HCT116 (cell line): ENCODE results near the gene CUL9. TPM values are rescaled to one million over a fixed set of nuclear protein-coding genes. Genes with fewer than 3 reads are reported as not detected.

ENCODE experiments used
- ATAC-seq: fragments of 200-7000 bp; cut with Tn5 transposase; 2 replicates; pipeline ENCODE4 v1.9.1; 2020; ENCODE audit warnings: mild to moderate bottlenecking, moderate library complexity
- BruUV-seq: library from RNA; stranded (reverse); fragments of 400-500 nt; replicated peaks from 2 replicates; lab custom pipeline; 2021; lab: Mats Ljungman, UMichigan
- CTCF ChIA-PET: fragments of 300-600 bp; sonication (Branson Sonifier 250); formaldehyde crosslinking; loops from one replicate; lab custom pipeline; 2021; ENCODE audit warnings: antibody characterized with exemption; lab: Charles Lee
- POLR2A ChIA-PET: fragments of 300-600, 350-600 bp; sonication (Branson Sonifier 250); formaldehyde crosslinking; loops from one replicate; lab custom pipeline; 2021; ENCODE audit warnings: antibody characterized with exemption; lab: Charles Lee
- RAD21 ChIA-PET, 2 experiments: fragments of 300-600 bp; sonication (Branson Sonifier 250); formaldehyde crosslinking; loops; one replicate each; lab custom pipeline; 2023; ENCODE audit warnings: low total read pairs in 2 of 2; ENCODE audit not compliant: uncharacterized antibody in 2 of 2, unreplicated experiment in 2 of 2, low non-redundant PET in 1 of 2; lab: Charles Lee
- DNase-seq: peaks from one replicate; pipeline ENCODE4 v3.0.0-alpha.2; 2010; ENCODE audit warnings: low read depth, low spot score
- H2AFZ ChIP-seq: fragments of 200-600 bp; shearing (Covaris generic), sonication (generic); 2 replicates; pipeline ENCODE4 v1.6.1; 2017; ENCODE audit warnings: low read depth, mixed run types, mixed read lengths, antibody characterized with exemption, low read length; ENCODE audit not compliant: poor library complexity, severe bottlenecking
- H3K27ac ChIP-seq: 2 replicates; pipeline ENCODE4 v1.5.1; 2012; ENCODE audit warnings: low read depth, low read length
- H3K27me3 ChIP-seq: fragments of 200-600 bp; sonication (generic); 2 replicates; pipeline ENCODE4 v1.6.1; 2016; ENCODE audit warnings: mixed run types, low read length, mixed read lengths; ENCODE audit not compliant: insufficient read depth
- H3K36me3 ChIP-seq, 2 experiments: fragments of 200-500 bp in 1 of 2; fragments of 200-600 bp in 1 of 2; sonication (Bioruptor generic) in 1 of 2; sonication (generic) in 1 of 2; 2 replicates each; pipeline versions ENCODE4 v1.5.1 to v1.6.1; 2014 to 2016; ENCODE audit warnings: low read length in 2 of 2, inconsistent platforms in 1 of 2, mixed read lengths in 1 of 2, mixed run types in 1 of 2; ENCODE audit not compliant: insufficient read depth in 2 of 2, control insufficient read depth in 1 of 2
- H3K4me1 ChIP-seq, 2 experiments: fragments of 200-600 bp in 1 of 2; sonication (generic) in 1 of 2; 2 replicates each; pipeline versions ENCODE4 v1.5.1 to v1.6.1; 2012 to 2017; ENCODE audit warnings: low read length in 2 of 2, inconsistent platforms in 1 of 2, mild to moderate bottlenecking in 1 of 2, mixed read lengths in 1 of 2, mixed run types in 1 of 2, moderate library complexity in 1 of 2; ENCODE audit not compliant: insufficient read depth in 2 of 2, control insufficient read depth in 1 of 2
- H3K4me2 ChIP-seq: fragments of 200-600 bp; sonication (generic); 2 replicates; pipeline ENCODE4 v1.6.1; 2017; ENCODE audit warnings: mixed run types, low read length, mixed read lengths
- H3K4me3 ChIP-seq, 2 experiments: fragments of 200-600 bp in 1 of 2; sonication (generic) in 1 of 2; replicated peaks in 1 of 2; 2 replicates each; pipeline ENCODE4 v1.5.1; 2011 to 2016; ENCODE audit warnings: low read length in 2 of 2, control low read depth in 1 of 2, low read depth in 1 of 2, mild to moderate bottlenecking in 1 of 2, mixed read lengths in 1 of 2, mixed run types in 1 of 2
- H3K79me2 ChIP-seq: fragments of 200-600 bp; sonication (generic); 2 replicates; pipeline ENCODE4 v1.6.1; 2017; ENCODE audit warnings: mild to moderate bottlenecking, mixed run types, low read length, moderate library complexity, mixed read lengths; ENCODE audit not compliant: insufficient read depth
- H3K9ac ChIP-seq: fragments of 200-600 bp; sonication (generic); 2 replicates; pipeline ENCODE4 v1.6.1; 2016; ENCODE audit warnings: low read length, mixed read lengths
- H3K9me2 ChIP-seq: fragments of 200-600 bp; sonication (generic), shearing (Covaris generic); 2 replicates; pipeline ENCODE4 v1.6.1; 2017; ENCODE audit warnings: mixed run types, mild to moderate bottlenecking, moderate library complexity; ENCODE audit not compliant: insufficient read depth
- H3K9me3 ChIP-seq, 2 experiments: fragments of 200-500 bp in 1 of 2; fragments of 200-600 bp in 1 of 2; sonication (Bioruptor generic) in 1 of 2; sonication (generic) in 1 of 2; 2 replicates each; pipeline ENCODE4 v1.6.1; 2014 to 2017; ENCODE audit warnings: low read length in 2 of 2, mixed read lengths in 2 of 2, inconsistent platforms in 1 of 2, low read depth in 1 of 2, mild to moderate bottlenecking in 1 of 2, mixed run types in 1 of 2, moderate library complexity in 1 of 2; ENCODE audit not compliant: control insufficient read depth in 1 of 2, insufficient read depth in 1 of 2
- H4K20me1 ChIP-seq: fragments of 200-600 bp; sonication (generic), shearing (Covaris generic); 2 replicates; pipeline ENCODE4 v1.6.1; 2017; ENCODE audit warnings: mixed run types, mild to moderate bottlenecking, moderate library complexity; ENCODE audit not compliant: insufficient read depth
- CEBPB ChIP-seq: IDR thresholded peaks from 2 replicates; pipeline ENCODE4 v1.6.1; 2012; ENCODE audit warnings: low read depth
- ELF1 ChIP-seq: IDR thresholded peaks from 2 replicates; pipeline ENCODE4 v1.6.1; 2012; ENCODE audit warnings: low read depth, borderline replicate concordance
- EZH2 ChIP-seq: fragments of 200-600 bp; sonication (generic); IDR thresholded peaks from 2 replicates; pipeline ENCODE4 v1.6.1; 2017; ENCODE audit warnings: antibody characterized with exemption, mixed run types
- POLR2A ChIP-seq: IDR thresholded peaks from 2 replicates; pipeline ENCODE4 v1.7.0; 2011; ENCODE audit warnings: borderline replicate concordance; ENCODE audit not compliant: insufficient read depth, insufficient read length; ENCODE audit errors: extremely low read depth
- RAD21 ChIP-seq: IDR thresholded peaks from 2 replicates; pipeline ENCODE4 v1.6.1; 2012; ENCODE audit warnings: low read depth, mild to moderate bottlenecking
- REST ChIP-seq: IDR thresholded peaks from 2 replicates; pipeline ENCODE4 v1.6.1; 2012; ENCODE audit warnings: low read depth
- SIN3A ChIP-seq: IDR thresholded peaks from 2 replicates; pipeline ENCODE4 v1.6.1; 2012; ENCODE audit warnings: low read depth
- SRF ChIP-seq: IDR thresholded peaks from 2 replicates; pipeline ENCODE4 v1.6.1; 2012; ENCODE audit warnings: low read depth
- YY1 ChIP-seq: IDR thresholded peaks from 2 replicates; pipeline ENCODE4 v1.6.1; 2011; ENCODE audit warnings: low read length, low read depth, moderate library complexity, mild to moderate bottlenecking; ENCODE audit not compliant: insufficient replicate concordance; ENCODE audit errors: extremely low read depth
- ZBTB33 ChIP-seq: IDR thresholded peaks from 2 replicates; pipeline ENCODE4 v1.6.1; 2011; ENCODE audit warnings: mild to moderate bottlenecking, low read length, moderate library complexity; ENCODE audit not compliant: insufficient replicate concordance; ENCODE audit errors: extremely low read depth
- intact Hi-C: fragments of 100-400 bp; cut with micrococcal nuclease; formaldehyde crosslinking; loops from 2 replicates; pipeline ENCODE4 v1.10.0; 2022
- total RNA-seq: library from RNA; stranded (reverse); gene quantifications from one replicate; pipeline ENCODE4 v1.2.1, GENCODE V29; 2021; ENCODE audit not compliant: unreplicated experiment
- TF ChIP-seq, protein P1 (sequence below): IDR thresholded peaks from 2 replicates; pipeline ENCODE4 v1.6.1; 2012
- TF ChIP-seq, protein P2 (sequence below), 3 experiments: fragments of 200-600 bp in 1 of 3; sonication (generic) in 1 of 3; IDR thresholded peaks in 2 of 3; conservative IDR thresholded peaks in 1 of 3; 2 replicates each; pipeline ENCODE4 v1.5.1; 2012 to 2017; ENCODE audit warnings: low read depth in 2 of 3, low read length in 2 of 3, antibody characterized with exemption in 1 of 3, borderline replicate concordance in 1 of 3, control low read depth in 1 of 3, mild to moderate bottlenecking in 1 of 3, mixed read lengths in 1 of 3, mixed run types in 1 of 3, moderate library complexity in 1 of 3; ENCODE audit not compliant: insufficient read depth in 1 of 3

The CUL9 gene
- total RNA-seq, 1 experiment from 2014 or later: 36.5 TPM

DNA sequence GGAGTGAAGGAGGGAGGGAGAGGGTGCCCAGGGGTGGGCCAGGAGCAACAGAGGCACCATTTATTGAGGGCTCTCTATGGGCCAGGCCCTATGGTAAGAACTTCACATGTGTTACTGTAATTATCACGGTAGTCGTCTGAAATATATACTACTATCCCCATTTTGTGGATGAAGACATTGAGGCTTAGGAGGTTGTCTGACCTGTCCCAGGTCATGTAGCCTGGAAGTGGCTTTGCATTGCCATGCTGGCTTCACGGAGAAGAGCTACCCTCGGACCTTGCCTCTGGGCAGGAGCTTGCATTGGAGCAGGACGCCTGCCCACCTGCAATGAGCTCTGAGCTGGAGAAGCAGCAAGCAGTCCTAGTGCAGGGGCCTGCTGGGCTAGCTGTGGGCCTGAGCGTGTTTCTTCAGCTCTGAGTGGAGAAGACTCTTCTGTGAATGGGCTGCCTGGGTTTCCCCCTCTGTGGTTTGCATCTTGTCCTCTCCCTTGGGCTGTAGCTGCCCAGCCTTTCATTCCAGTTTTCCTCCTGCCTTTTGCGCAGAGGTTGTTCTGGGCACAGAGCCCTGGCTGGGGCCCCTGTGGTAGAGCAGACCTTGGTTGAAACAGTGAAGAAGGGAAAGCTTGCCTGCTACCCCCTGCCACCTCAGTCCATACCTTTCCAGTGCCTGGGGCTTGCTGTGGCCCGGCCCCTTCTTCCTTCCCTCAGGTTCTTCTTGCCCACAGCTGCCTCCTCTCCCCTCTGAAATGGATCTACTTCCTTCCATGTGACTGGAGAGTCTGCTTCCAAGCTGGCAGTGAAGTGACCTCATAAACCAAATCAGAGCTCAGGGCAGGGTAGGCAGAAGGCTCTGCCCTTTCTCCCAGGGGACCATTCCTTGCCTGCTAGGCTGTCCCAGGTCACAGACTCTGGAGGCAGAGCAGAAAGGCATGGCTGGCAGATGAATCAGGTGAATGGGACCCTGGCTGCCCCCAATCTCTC lies 35.0 kb upstream of the CUL9 start:
- H3K4me2 ChIP-seq: no peak overlapping the region
- no peak for ATAC-seq
- CTCF ChIA-PET: interaction anchor here (0.7 kb wide), 1 partner anchor 17 kb away, joined by 4 read pairs; no protein-coding TSS in a partner anchor

More for the DNA sequence above, 35.0 kb upstream of the CUL9 start:
- Histone ChIP-seq H3K79me2 (no peaks in the 10 kb centered on the region), H2AFZ (no peak overlapping the region), H3K36me3 (peaks cover 0 to 10% of the 10 kb centered on the region in 2 experiments; a peak in 1 of 4 replicates), H4K20me1 (no peaks in the 10 kb centered on the region), H3K27me3 (no peaks in the 10 kb centered on the region), H3K9me3 (no peaks in the 10 kb centered on the region), H3K4me3 (no peak overlapping the region), H3K9me2 (no peaks in the 10 kb centered on the region), H3K27ac (no peak overlapping the region), H3K9ac (no peak overlapping the region), H3K4me1 (peaks cover 3 to 9% of the 10 kb centered on the region in 2 experiments; a peak in 1 of 4 replicates)
- no peak for DNase-seq
- intact Hi-C loops: no loop called here
- BruUV-seq: no TSS peak
- TF ChIP-seq, protein P1, sequence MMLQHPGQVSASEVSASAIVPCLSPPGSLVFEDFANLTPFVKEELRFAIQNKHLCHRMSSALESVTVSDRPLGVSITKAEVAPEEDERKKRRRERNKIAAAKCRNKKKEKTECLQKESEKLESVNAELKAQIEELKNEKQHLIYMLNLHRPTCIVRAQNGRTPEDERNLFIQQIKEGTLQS: no peak
- no peak for TF ChIP-seq ZBTB33
- no peak for TF ChIP-seq EZH2
- no peak for TF ChIP-seq CEBPB
- TF ChIP-seq RAD21: no peak
- no peak for TF ChIP-seq REST
- no peak for TF ChIP-seq YY1
- no peak for TF ChIP-seq POLR2A
- no peak for TF ChIP-seq SIN3A
- no peak for TF ChIP-seq SRF
- TF ChIP-seq, protein P2, sequence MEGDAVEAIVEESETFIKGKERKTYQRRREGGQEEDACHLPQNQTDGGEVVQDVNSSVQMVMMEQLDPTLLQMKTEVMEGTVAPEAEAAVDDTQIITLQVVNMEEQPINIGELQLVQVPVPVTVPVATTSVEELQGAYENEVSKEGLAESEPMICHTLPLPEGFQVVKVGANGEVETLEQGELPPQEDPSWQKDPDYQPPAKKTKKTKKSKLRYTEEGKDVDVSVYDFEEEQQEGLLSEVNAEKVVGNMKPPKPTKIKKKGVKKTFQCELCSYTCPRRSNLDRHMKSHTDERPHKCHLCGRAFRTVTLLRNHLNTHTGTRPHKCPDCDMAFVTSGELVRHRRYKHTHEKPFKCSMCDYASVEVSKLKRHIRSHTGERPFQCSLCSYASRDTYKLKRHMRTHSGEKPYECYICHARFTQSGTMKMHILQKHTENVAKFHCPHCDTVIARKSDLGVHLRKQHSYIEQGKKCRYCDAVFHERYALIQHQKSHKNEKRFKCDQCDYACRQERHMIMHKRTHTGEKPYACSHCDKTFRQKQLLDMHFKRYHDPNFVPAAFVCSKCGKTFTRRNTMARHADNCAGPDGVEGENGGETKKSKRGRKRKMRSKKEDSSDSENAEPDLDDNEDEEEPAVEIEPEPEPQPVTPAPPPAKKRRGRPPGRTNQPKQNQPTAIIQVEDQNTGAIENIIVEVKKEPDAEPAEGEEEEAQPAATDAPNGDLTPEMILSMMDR (IDR thresholded peaks at IDR 0.05 in 2 of 3, conservative IDR thresholded peaks at IDR 0.05 in 1 of 3; ENCODE audit: borderline replicate concordance in 1 of 3, insufficient read depth in 1 of 3, low read depth in 2 of 3, low read length in 2 of 3): no peak
- no peak for TF ChIP-seq ELF1
- POLR2A ChIA-PET: no interaction called here
- RAD21 ChIA-PET: interaction anchor here in 1 of 2 experiments (0.5 kb wide), 1 partner anchor 26 kb away, joined by 3 read pairs; no protein-coding TSS in a partner anchor
